Measurements from ENCODE around the gene TMEM222.

DNA sequence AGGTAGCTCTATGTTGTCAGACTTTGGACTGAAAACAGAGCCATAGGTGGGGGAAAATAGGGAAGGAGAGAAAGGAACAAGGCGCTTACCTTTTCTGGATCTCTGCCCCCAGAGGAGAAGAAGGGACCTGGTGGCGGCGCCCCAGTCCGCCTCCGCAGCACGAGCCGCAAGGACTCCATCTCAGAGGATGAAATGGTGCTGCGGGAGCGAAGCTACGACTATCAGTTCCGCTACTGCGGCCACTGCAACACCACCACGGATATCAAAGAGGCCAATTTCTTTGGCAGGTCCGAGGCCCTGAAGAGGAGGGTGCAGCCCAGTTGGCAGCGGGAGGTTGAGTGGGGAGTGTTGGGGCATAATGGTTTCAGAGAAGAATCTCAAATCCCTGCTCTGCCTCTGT, 18.5 kb upstream of the TMEM222 start:
- TF ChIP-seq, protein P1, sequence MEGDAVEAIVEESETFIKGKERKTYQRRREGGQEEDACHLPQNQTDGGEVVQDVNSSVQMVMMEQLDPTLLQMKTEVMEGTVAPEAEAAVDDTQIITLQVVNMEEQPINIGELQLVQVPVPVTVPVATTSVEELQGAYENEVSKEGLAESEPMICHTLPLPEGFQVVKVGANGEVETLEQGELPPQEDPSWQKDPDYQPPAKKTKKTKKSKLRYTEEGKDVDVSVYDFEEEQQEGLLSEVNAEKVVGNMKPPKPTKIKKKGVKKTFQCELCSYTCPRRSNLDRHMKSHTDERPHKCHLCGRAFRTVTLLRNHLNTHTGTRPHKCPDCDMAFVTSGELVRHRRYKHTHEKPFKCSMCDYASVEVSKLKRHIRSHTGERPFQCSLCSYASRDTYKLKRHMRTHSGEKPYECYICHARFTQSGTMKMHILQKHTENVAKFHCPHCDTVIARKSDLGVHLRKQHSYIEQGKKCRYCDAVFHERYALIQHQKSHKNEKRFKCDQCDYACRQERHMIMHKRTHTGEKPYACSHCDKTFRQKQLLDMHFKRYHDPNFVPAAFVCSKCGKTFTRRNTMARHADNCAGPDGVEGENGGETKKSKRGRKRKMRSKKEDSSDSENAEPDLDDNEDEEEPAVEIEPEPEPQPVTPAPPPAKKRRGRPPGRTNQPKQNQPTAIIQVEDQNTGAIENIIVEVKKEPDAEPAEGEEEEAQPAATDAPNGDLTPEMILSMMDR (IDR thresholded peaks at IDR 0.05; ENCODE audit: low read depth, low read length, poor library complexity, severe bottlenecking), result no peak
- no peak for TF ChIP-seq EZH2phosphoT487 (IDR thresholded peaks at IDR 0.05; ENCODE audit: borderline replicate concordance, low read length)

All from DOHH2 (cell line).